ENCODE data around the gene C2orf68.

DNA sequence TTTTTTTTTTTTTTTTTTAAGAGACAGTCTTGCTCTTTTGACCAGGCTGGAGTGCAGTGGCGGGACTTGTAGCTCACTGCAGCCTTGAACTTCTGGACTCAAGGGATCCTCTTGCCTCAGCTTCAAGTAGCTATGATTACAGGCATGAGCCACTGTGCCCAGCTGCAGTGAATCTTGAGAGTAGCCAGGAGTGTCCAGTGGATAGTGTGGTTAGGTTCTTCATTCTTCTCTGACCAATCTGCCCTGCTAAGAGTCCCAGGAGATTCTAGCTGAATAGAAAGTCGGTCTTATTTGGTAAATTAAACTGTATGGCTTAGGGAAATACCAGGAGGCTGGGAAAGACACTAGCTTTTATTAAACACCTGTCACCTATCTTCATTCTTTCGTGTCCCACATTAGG, 19.4 kb upstream of the C2orf68 start:
- no peak for TF ChIP-seq CTCF (IDR thresholded peaks at IDR 0.05; ENCODE audit: low read length)
- TF ChIP-seq EZH2 (optimal IDR thresholded peaks at IDR 0.05; ENCODE audit: low read depth, low read length), result no peak
- TF ChIP-seq EZH2phosphoT487 (IDR thresholded peaks at IDR 0.05; ENCODE audit: low read length), result no peak

Data from MM.1S (cell line).